PC-9 (cell line): ENCODE results near the gene WRAP73.

Source experiments
- EZH2 ChIP-seq: fragments of 200-600 bp; sonication (generic); IDR thresholded peaks from 2 replicates; pipeline ENCODE4 v1.8.0; 2017; ENCODE audit warnings: antibody characterized with exemption, low read depth
- TF ChIP-seq, protein P1 (sequence below): fragments of 200-600 bp; sonication (generic); conservative IDR thresholded peaks from 2 replicates; pipeline ENCODE4 v1.6.1; 2017; ENCODE audit warnings: mixed run types, antibody characterized with exemption, mild to moderate bottlenecking, moderate library complexity

DNA sequence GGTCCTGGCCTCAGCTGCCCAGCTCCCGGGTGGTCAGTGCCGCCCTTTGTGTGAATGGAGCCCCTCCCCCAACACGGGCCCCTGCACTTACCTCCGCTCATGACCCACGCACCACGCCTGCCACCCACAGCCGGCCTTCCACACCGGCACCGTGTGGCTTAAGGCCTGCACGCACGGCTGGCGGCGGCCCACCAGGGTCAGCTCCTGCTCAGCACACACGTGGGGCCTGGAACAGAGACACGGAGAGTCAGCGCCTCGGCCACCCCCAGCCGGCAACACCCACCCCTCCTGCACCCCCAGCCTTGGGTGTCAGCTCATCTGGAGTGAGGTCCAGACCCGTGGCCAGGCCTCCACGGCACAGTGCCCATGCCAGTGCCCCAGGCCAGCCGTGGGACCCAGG, 47.5 kb downstream of the WRAP73 start:
- TF ChIP-seq, protein P1, sequence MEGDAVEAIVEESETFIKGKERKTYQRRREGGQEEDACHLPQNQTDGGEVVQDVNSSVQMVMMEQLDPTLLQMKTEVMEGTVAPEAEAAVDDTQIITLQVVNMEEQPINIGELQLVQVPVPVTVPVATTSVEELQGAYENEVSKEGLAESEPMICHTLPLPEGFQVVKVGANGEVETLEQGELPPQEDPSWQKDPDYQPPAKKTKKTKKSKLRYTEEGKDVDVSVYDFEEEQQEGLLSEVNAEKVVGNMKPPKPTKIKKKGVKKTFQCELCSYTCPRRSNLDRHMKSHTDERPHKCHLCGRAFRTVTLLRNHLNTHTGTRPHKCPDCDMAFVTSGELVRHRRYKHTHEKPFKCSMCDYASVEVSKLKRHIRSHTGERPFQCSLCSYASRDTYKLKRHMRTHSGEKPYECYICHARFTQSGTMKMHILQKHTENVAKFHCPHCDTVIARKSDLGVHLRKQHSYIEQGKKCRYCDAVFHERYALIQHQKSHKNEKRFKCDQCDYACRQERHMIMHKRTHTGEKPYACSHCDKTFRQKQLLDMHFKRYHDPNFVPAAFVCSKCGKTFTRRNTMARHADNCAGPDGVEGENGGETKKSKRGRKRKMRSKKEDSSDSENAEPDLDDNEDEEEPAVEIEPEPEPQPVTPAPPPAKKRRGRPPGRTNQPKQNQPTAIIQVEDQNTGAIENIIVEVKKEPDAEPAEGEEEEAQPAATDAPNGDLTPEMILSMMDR = no peak
- no peak for TF ChIP-seq EZH2
